HG02610 (cell line): ENCODE measurements around the gene FBN3.

ENCODE experiments used
- ATAC-seq: cut with Tn5 transposase; IDR thresholded peaks from one replicate; pipeline ENCODE4 v1.9.1; 2021; ENCODE audit warnings: mild to moderate bottlenecking, moderate library complexity; ENCODE audit not compliant: unreplicated experiment

Gene FBN3

DNA sequence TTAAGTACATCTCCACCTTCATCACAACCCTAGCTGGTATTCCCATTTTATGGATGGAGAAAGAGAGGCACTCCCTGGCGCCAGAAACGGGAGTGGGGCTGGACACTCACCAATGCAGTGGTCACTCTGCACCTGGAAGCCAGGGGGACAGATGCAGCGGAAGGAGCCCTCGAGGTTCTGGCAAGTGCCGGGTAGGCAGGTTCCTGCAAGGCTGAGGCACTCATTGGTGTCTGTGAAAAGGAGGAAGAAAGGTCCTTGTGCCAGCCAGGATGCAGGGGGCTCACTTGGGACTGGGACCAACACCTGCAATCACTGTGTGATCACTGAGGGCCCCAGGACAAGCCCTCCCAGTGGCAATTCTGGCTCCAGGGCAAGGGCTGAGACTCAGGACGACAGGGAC is 55.1 kb downstream of the FBN3 start:
- ATAC-seq = no peak

DNA sequence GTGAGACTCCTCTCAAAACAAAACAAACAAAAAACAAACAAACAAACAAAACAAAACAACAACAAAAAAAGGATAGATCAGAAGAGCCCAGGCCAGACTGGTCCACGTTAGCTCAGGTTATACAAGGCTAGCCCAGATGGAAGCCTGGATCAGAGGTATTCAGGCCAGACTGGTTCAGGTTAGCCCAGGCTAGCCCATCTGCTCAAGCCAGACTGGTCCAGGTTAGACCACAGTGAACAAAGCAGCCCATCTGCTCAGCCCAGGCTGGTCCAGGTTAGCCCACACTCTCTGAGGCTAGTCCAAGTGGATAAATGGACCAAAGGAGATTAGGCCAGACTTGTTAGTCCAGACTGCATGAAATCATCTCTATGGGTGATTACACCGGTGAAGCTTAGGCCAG is 55.7 kb downstream of the FBN3 start:
- ATAC-seq = no peak

DNA sequence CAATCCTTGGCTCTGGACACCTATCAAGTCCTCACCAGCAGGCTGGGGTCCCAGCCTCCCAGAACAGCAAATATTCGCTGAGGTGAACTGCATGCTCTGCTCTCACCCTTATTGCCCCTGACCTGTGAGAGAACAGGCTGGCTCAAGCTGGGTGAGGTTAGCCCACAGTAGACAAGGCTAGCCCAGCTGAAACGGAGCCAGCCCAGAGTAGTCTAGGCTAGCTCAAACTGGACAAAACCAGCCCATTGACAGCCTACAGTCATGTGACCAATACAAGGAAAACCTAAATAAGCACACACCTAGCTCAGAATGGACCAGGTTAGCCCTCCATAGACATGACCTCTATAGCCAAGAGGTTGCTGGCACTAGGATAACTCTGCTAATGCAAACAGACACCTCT is 58.4 kb downstream of the FBN3 start:
- no peak for ATAC-seq

DNA sequence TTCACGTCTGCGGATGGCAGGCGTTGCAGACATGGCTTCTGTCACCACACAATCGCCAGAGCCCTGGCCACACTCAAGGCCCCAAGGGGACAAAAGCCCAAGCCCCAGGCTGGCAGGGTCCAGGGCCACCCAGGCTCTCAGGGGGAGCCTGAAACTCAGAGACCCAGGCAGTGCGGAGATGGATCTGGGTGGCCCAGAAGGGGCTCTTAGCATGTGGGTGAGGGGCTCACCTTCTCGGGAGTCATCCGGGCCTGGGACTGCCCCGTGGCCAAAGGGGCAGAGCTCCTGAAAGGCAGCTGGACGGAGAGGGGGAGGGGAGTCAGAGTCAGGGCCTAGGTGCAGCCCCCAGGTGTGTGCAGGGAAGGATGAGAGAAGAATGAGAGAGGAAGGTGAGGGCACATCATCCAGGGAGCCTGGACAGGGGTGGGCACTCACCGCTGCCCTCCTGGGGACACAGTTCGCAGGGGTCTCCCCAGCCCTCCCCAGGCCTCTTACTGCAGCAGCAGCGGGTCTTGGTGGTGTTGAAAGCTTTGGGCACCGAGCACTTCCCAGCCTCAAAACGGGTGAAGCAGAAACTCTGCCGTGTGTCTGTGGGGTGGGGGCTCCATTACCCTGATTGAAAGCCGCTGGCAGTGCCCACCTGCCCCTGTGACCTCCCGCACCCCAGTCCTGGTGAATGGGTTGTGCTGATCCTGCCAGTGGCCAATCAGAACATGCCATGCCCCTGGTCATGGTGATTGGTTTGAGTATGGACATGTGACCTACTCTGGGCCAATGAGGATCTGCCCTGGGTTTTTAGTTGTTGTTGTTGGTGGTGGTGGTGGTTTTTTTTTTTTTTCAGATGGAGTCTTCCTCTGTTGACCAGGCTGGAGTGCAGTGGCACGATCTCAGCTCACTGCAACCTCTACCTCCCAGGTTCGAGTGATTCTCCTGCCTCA is 59.5 kb downstream of the FBN3 start:
- ATAC-seq = no peak

DNA sequence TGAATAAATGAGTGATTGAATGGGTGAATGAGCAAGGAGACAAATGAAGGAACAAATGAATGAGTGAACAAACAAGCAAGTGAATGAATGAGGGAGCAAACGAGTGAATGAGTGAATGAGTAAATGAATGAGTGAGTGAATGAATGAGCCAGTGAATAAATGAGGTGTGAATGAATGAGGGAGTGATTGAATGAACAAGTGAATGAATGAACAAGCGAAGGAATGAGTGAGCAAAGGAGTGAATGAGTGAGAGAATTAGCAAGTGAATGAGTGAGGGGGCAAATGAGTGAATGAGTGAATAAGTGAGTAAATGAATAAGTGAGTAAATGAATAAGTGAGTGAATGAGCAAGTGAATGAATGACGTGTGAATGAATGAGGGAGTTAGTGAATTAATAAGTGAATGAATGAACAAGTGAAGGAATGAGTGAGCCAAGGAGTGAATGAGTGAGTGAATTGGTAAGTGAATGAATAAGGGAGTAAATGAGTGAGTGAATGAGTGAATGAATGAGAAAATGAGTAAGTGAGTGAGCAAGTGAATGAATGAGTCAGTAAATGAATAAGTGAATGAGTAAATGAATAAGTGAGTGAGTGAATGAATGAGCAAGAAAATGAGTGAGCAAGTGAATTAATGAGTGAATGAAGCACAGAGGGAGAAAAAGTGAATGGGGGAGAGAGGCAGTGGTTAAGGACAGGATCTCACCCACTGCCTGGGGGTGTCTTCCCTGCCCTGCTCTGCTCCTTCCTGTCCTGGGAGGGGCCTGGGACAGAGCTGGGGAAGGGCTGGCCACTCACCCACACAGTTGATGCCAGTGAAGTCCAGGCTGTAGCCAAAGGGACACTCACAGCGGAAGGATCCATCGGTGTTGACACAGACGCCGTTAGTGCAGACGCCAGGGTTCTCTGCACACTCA is 60.4 kb downstream of the FBN3 start:
- no peak for ATAC-seq

DNA sequence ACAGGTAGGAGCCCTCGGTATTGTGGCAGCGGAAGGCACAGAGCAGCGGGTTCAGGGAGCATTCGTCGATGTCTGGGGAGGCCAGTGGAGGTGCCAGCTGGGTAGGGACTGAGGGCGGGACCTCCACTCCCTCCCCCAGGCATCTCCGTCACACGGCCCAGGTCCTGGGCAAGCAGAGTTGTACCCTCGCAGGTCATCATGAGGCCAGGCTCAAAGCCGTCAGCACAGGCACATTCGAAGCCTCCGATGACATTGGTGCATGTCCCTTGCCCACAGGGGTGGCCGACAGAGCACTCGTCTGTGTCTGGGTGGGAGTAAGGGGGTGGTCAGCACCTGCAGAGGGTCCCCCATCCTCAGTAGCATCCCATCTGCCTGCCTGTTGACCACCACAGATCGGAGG is 61.5 kb downstream of the FBN3 start:
- no peak for ATAC-seq

DNA sequence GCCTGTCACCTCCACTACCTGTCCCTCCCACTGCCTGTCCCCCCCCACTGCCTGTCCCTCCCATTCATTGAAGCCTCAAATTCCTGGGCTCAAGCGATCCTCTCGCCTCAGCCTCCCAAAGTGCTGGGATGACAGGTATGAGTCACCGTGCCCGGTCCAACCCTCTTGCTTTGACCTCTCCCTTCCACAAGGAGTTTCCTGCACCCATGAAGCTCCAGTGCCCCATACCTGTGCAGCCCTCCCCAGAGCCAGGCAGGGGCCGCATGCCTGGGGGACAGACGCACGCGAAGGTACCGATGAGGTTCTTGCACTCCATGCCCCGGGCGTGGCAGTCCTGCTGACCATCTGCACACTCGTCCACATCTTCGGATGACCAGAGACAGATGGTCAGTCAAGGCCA is 62.5 kb downstream of the FBN3 start:
- ATAC-seq = no peak

DNA sequence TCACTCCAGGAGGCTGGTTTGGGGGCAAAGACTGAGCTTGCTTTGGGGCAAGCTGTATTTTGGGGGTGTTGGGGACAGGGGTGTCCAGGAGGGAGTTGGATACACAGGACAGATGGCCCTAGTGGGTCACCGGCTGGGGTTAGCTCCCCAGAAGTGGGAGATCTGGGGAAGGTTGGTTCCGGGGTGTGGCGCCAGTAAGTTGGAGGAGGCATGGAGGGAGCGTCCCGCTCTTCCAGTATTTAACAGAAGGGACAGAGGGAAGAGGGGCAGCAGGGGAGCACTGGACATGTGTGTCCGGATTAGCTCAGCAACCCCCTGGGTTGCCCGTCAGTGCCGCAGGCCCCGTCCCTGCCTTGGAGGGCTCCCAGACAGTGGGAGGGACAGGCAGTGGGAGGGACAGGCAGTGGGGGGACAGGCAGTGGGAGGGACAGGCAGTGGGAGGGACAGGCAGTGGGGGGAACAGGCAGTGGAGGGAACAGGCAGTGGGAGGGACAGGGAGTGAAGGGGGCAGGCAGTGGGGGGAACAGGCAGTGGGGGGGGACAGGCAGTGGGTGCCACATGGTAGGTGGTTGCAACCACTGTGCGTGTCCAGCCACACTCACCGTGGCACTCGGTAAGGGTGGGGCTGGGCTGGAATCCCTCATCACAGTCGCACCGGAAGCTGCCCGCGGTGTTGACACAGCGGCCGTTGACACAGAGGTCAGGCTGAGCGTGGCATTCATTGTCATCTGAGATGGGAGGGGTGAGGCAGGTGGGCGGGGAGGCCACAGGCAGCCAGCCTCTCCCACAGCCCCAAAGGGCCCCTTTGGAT is 63.6 kb downstream of the FBN3 start:
- no peak for ATAC-seq

DNA sequence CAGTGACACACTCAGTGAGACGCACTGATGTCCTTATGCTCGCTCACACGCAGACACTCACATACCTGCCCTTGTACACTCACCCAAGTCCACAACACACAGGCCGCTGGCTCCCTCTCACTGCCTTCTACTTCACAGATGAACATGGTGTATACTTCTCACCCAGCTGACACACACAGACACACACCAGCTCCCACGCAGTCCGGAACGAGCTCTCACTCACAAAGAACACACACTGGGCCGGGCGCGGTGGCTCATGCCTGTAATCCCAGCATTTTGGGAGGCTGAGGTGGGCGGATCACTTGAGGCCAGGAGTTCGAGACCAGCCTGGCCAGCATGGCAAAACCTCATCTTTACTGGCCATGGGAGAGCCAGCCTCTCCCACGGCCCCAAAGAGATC is 65.2 kb downstream of the FBN3 start:
- ATAC-seq = no peak

DNA sequence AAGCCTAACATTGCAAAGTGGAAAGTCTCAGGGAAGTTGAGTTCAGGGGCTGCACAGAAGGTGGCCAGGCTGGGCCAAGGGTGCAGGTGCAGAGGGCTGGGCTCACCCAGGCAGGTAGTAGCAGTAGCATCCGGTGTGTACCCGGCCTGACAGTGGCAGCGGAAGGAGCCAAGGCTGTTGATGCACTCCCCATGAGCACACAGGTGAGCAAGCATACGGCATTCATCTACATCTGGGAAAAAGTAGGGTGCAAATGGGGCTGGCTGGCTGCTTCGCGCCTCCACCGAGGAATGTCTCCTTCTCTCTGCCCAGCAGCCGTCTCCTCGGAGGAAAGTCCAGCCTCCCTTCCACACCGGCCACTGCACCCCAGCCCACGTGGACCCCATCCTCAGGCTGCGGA is 66.3 kb downstream of the FBN3 start:
- no peak for ATAC-seq

DNA sequence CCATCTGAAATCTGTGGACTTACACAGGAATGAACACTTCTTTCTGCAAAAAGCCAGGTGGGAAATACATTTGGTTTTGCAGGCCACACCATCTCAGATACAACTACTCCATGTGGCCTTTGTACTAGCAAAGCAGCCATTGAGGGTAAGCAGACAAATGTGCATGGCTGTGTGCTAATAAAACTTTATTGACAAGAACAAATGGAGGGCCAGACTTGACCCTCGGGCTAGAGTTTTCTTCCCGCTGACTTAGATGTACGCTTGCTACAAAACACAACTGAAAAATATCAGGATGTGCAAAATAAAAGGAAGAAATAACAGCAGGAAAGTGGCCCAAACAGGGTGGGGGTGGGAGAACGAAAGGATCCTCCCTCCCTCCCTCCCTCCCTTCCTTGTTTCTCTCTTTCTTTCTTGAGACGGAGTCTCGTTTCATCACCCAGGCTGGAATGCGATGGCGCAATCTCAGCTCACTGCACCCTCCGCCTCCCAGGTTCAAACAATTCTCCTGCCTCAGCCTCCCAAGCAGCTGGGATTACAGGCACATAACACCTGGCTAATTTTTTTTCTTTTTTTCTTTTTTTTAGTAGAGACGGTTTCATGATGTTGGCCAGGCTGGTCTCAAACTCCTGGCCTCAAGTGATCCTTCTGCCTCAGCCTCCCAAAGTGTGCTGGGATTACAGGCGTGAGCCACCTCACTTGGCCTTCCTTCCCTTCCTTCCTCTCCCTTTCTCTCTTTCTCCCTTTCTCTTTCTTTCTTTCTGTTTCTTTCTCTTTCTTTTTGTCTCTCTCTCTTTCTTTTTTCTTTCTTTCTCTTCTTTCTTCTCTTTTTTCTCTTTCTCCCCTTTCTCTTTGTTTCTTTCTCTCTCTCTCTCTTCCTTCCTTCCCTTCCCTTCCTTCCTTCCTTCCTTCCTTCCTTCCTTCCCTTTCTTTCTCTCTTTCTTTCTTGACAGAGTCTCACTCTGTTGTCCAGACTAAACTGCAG is 67.5 kb downstream of the FBN3 start:
- no peak for ATAC-seq

DNA sequence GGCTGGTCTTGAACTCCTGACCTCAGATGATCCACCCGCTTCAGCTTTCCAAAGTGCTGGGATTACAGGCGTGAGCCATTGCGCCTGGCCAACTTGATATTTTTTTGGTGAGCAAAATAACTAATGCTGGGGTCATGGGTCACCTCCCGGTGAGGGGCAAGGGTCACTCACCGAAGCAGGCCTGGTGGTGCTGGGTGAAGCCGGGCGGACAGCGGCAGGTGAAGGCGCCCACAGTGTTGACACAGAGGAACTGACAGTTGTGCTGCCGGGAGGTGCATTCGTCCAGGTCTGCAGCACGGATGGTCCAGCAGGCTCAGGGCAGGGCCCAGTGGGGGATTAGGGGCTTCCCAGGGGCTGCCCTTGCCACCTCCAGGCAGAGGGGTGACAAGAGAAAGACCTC is 68.6 kb downstream of the FBN3 start:
- ATAC-seq = no peak

DNA sequence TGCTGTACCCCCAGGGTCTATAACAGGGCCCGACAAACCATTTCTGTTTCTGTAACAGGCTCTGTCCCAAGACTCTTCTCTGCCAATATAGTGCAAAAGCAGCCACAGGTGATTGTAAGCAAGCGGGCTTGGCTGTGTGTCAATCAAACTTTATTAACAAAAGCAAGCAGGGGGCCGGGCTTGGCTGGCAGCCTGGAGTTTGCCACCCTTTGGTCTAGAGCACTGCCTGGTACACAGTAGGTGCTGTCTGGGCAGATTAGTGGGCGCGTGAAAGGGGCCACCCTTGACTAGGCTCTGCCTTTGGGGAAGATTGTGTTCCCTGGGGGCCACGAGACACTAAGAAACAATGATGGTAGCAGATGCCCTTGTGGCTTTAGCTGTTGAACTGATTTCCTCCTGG is 69.4 kb downstream of the FBN3 start:
- no peak for ATAC-seq

DNA sequence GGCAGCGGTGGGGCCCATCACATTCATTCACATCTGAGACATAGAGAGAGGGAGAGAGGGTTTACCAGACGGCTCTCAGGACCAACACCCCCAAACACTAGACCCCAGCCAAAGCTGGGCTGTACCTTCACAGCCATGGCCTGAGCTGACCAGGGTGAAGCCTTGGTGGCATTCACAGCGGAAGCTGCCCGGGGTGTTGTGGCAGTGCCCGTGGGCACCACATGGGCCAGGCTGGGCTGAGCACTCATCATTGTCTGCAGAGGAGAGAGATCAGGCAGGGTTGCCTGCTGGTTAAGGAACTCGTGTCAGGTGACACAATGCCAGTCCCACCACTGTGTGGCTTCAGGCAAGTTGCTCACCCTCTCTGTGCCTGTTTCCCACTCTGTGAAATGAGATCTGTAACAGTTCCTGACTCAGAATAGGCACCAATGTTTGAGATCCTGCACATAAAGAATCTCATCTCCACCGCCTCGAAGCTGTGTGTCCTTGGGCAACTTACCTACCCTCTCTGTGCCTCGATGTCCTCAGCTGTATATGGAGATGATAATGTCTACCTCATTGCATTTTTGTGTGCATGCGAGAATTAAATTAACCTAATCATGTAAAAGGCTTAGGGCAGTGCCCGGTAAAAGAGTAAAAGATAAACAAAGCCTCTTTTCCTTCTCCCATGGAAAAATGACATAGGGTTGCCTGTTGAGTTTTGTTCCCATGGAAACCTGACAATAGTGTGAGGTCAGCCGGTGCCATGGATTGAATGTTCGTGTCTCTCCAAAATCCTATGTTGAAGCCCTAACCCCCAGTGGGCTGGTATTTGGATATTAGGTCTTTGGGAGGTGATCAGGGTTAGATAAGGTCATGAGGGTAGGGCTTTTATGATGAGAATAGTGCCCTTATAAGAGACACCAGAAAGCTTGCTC is 74.0 kb downstream of the FBN3 start:
- no peak for ATAC-seq

DNA sequence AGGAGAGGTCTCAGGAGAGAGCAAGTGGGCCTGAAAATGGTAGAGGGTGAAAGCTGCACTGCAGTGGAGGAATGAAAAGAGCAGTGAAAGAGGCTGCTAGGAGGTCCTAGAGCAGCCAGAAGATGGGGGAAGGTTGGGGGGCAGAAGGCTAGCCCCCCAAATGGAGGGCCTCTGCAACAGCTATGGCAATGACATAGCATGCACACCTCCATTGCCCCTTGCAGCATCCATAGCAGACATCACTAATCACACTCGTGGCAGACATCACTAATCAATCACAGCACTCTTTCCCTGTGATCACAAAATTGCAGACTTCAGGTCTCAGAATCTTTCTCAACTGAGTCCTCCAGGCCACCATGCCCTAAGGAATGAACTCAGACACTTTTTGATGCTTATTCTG is 74.9 kb downstream of the FBN3 start:
- no peak for ATAC-seq

DNA sequence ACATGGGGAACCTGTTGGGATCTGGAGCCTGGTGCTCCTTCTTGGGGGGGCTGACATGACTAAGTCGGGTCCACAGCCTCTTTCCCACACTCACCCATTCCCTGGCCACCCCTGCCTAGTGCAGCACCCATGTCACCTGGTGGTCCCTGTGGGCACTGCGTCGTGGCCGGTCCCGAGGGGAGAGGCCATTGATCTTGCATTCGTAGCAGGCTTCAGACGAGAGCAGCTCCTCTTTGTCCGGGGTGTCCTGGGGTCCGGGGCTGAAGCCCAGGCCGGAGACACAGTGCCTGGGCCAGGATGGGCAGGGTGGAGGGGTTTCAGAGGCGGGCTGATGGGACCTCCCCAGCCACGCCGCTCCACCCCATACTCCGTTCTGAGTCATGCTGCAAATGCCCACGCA is 77.5 kb downstream of the FBN3 start:
- no peak for ATAC-seq

DNA sequence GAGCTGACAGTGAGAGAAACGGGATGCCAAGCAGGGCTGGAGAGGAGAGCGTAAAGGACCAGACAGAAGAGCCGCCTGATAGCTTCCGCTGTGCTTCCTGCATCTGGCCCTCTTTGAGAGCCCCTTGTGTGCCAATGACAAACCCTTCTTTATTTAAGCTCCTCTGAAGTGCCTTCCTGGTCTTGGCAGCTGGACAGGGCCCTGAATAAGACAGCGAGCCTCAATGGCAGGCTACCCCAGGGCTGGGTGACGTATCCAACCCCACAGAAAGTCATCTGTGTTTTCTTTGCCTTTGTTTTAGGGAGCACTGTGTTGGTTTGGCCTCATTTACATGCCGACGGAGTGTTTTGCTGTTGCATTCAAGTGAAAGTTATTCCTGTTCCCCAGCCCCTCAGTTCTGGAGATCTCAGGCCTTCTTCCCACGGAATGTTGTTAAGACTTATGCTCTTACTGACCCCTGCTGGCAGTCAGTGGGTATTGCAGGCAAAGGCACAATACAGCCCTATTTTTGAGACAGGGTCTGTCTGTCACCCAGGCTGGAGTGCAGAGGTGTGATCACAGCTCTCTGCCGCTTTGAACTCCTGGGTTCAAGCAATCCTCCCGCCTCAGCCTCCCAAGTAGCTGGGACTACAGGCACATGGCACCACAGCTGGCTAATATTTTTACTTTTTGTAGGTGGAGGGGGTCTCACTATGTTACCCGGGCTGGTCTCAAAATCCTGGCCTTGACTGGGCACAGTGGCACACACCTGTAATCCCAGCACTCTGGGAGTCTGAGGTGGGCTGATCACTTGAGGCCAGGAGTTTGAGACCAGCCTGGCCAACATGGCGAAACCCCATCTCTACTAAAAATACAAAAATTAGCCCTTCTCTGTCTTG is 80.1 kb downstream of the FBN3 start:
- ATAC-seq = no peak

DNA sequence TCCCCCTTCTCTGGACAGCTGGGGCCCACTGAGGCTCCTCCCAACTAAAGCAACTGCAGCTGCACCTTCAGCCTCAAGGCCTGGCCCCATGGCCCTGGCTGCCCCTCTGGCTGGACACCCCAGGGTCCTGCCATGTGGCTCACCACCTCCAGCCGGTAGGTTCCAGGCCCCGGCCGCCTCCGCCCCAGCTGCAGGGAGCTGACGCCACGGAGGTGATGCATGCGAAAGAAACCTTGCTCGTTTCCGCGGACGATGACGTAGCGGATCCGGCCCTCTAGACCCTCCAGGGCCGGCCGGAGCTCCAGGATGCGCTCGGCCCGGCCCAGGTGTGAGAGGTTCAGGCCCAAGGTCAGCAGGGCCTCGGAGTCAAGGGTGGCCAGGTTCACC is 83.5 kb downstream of the FBN3 start:
- ATAC-seq = no peak
